ENCODE results near the gene ACSF2. TPM values are rescaled to one million over a fixed set of nuclear protein-coding genes. Genes with fewer than 3 reads are reported as not detected.

Gene ACSF2
- total and polyA plus RNA-seq, 7 experiments from 2014 or later: 2.2 to 36.2 (median 20.4) TPM

DNA sequence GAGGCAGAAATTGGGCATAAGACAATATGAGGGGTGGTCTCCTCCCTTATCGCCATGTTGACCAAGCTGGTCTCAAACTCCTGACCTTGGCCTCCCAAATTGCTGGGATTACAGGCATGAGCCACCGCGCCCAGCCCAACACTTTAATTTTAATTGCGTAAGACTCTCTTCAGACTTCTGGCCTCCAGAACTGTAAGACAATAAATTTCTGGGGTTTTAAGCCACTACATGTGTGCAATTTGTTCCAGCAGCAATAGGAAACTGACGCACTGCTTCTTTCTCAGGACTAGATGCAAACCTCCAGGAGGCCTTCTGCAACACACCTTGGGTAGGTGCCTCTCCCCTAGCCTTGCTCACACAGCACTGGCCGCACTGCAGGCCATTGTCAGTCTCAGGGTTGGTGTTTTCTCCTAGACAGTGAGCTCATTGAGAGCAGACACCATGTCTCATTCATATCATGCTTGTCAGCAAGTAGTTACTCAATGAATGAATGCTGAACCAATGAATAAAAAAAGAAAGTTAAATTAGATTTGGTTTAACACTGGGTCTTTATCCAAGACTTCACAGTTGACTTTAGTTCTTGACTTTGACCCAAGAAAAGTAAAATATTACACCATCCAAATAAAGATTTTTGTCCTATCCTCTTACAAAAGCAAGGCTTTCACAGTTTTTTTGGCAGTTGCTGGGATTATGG, 5.5 kb upstream of the ACSF2 start:
- Mint-ChIP-seq H3K36me3 (peaks cover 0 to 7% (median 4%) of the 10 kb centered on the region in 5 donors), H3K27me3 (peaks cover 0 to 20% (median 0%) of the 10 kb centered on the region in 5 donors), H3K4me3 (peak overlapping the region in 6 of 10 donors; percentile 33 to 94 (median 83)), H3K27ac (peak overlapping the region; percentile 45 to 97 (median 91)), H3K9me3 (peaks cover 2 to 9% (median 7%) of the 10 kb centered on the region in 11 donors), H3K4me1 (peaks cover 8 to 47% (median 26%) of the 10 kb centered on the region in 7 donors)
- peaks cover 15 to 17% of the 10 kb centered on the region in 2 donors for H3K4me1 ChIP-seq (ENCODE audit: control insufficient read depth in 2 of 2, insufficient read depth in 2 of 2, low read length in 2 of 2)
- CTCF ChIA-PET: interaction anchor here (0.7 kb wide), 1 partner anchor 207 kb away, joined by 3 read pairs; no protein-coding TSS in a partner anchor
- no peaks in the 10 kb centered on the region for H3K36me3 ChIP-seq (ENCODE audit: control insufficient read depth in 2 of 3, insufficient read depth in 3 of 3, low read length in 3 of 3)
- peaks cover 0 to 3% (median 0%) of the 10 kb centered on the region in 3 experiments for H3K9me3 ChIP-seq (ENCODE audit: control insufficient read depth in 2 of 3, low read length in 3 of 3)
- intact Hi-C loops (cut with micrococcal nuclease): loop anchor here (1.0 kb wide), 2 partner anchors 23 to 59 kb away; partner anchors contain the start of gene LRRC59 (in 2 of the 2)
- no peak for DNase-seq
- no peaks in the 10 kb centered on the region for H3K27me3 ChIP-seq (ENCODE audit: control insufficient read depth in 2 of 2, insufficient read depth in 2 of 2, low read length in 2 of 2)
- POLR2A ChIA-PET: interaction anchor here (0.6 to 2.0 kb wide), 3 partner anchors 12 to 23 kb away, joined by 3 to 5 read pairs (median 3); partner anchors contain the start of gene LRRC59
- no peak for ATAC-seq
- H3K4me3 ChIP-seq (ENCODE audit: low read length): peak overlapping the region; percentile 8
- H3K27ac ChIP-seq (ENCODE audit: low read depth, low read length): peak overlapping the region; percentile 72

DNA sequence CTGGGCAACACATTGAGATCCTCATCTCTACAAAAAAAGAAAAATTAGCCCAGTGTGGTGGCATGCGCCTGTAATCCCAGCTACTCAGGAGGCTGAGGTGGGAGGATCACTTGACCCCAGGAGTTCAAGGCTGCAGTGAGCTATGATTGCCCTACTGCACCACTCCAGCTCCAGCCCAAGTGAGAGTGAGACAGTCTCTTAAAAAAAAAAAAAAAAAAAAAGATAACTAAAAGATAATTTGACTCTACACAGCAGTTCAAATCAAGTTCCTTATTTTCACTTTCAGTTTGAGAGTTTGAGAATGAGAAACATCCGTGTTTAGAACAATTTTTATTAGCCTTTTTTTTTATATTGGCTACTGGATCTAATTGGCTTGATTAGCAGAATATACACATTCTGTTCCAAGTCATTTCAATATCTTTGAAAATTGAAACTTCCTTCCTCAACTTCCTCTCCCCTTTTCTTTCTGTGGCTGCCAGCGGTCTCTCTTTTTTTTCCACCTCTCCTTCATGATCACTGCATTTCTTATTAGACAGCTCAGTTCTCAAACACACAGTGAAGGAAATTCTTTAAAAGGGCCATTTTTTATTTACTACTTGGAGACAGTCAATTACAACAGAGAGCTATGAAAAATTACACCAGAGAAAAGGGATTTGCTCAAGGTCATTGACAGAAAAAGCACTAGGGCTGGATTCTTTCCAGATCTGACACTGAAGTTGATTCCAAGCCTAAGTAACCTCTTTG, 4.5 kb upstream of the ACSF2 start:
- intact Hi-C loops (cut with micrococcal nuclease): loop anchor here (1.0 kb wide), 2 partner anchors 24 to 58 kb away; partner anchors contain the start of gene LRRC59 (in 2 of the 2)
- Histone ChIP-seq H3K36me3 (ENCODE audit: control insufficient read depth in 2 of 3, insufficient read depth in 3 of 3, low read length in 3 of 3) (no peaks in the 10 kb centered on the region), H3K4me1 (ENCODE audit: control insufficient read depth in 2 of 2, insufficient read depth in 2 of 2, low read length in 2 of 2) (peaks cover 18 to 20% of the 10 kb centered on the region in 2 donors), H3K27ac (ENCODE audit: low read depth, low read length) (peak overlapping the region; percentile 72), H3K4me3 (ENCODE audit: low read length) (peak overlapping the region; percentile 50), H3K9me3 (ENCODE audit: control insufficient read depth in 2 of 3, low read length in 3 of 3) (peaks cover 0 to 3% (median 0%) of the 10 kb centered on the region in 3 experiments), H3K27me3 (ENCODE audit: control insufficient read depth in 2 of 2, insufficient read depth in 2 of 2, low read length in 2 of 2) (no peaks in the 10 kb centered on the region)
- H3K4me3 Mint-ChIP-seq: peak overlapping the region; percentile 62 to 94 (median 83)
- H3K27ac Mint-ChIP-seq: peak overlapping the region; percentile 76 to 97 (median 91)
- ChIA-PET CTCF (interaction anchor here (0.7 to 1.4 kb wide), 3 partner anchors 24 to 64 kb away, joined by 3 to 4 read pairs (median 4); partner anchors contain the start of genes LRRC59 and RSAD1), POLR2A (interaction anchor here (1.0 to 2.0 kb wide), 4 partner anchors 11 to 58 kb away, joined by 3 to 7 read pairs (median 6); partner anchors contain the start of gene LRRC59)
- H3K27me3 Mint-ChIP-seq: peaks cover 0 to 16% (median 0%) of the 10 kb centered on the region in 5 donors
- H3K9me3 Mint-ChIP-seq: peaks cover 2 to 9% (median 7%) of the 10 kb centered on the region in 11 donors
- peaks cover 10 to 50% (median 29%) of the 10 kb centered on the region in 7 donors for H3K4me1 Mint-ChIP-seq
- no peak for ATAC-seq
- DNase-seq: peak in 5 of 9 donors; percentile 16 to 35 (median 26)
- H3K36me3 Mint-ChIP-seq: peaks cover 0 to 7% (median 4%) of the 10 kb centered on the region in 5 donors

DNA sequence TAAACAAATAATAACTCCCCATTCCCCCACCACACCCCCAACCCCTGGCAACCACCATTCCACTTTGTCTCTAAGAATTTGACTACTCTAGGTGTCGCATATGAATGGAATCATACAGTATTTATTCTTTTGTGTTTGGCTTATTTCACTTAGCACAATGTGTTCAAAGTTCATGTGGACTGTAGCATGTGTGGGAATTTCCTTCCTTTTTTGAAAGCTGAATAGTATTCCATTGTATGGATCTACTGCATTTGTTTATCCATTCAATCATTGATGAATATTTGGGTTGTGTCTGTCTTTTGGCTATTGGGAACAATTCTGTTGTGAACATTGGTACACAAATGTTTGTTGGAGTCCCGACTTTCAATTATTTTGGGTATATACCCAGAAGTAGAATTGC, 3.3 kb upstream of the ACSF2 start:
- Mint-ChIP-seq H3K27me3 (peaks cover 0 to 8% (median 0%) of the 10 kb centered on the region in 5 donors), H3K4me1 (peaks cover 19 to 63% (median 42%) of the 10 kb centered on the region in 7 donors), H3K4me3 (peak overlapping the region in 3 of 10 donors; percentile 16 to 34 (median 17)), H3K27ac (peak overlapping the region in 3 of 9 donors; percentile 3 to 67 (median 37)), H3K36me3 (peaks cover 0 to 7% (median 4%) of the 10 kb centered on the region in 5 donors), H3K9me3 (peaks cover 2 to 8% (median 7%) of the 10 kb centered on the region in 11 donors)
- ATAC-seq (no peak), DNase-seq (no peak)
- H3K27ac ChIP-seq (ENCODE audit: low read depth, low read length): no peak overlapping the region
- H3K9me3 ChIP-seq (ENCODE audit: control insufficient read depth in 2 of 3, low read length in 3 of 3): peaks cover 0 to 3% (median 0%) of the 10 kb centered on the region in 3 experiments
- H3K36me3 ChIP-seq (ENCODE audit: control insufficient read depth in 2 of 3, insufficient read depth in 3 of 3, low read length in 3 of 3): no peaks in the 10 kb centered on the region
- peaks cover 29 to 30% of the 10 kb centered on the region in 2 donors for H3K4me1 ChIP-seq (ENCODE audit: control insufficient read depth in 2 of 2, insufficient read depth in 2 of 2, low read length in 2 of 2)
- no peaks in the 10 kb centered on the region for H3K27me3 ChIP-seq (ENCODE audit: control insufficient read depth in 2 of 2, insufficient read depth in 2 of 2, low read length in 2 of 2)
- no peak overlapping the region for H3K4me3 ChIP-seq (ENCODE audit: low read length)
- ChIA-PET CTCF (interaction anchor here (0.8 to 1.4 kb wide), 2 partner anchors 25 kb away, joined by 3 to 4 read pairs; partner anchors contain the start of gene LRRC59), POLR2A (interaction anchor here (1.5 kb wide), 1 partner anchor 27 kb away, joined by 7 read pairs; no protein-coding TSS in a partner anchor)
- intact Hi-C loops (cut with micrococcal nuclease): no loop called here

DNA sequence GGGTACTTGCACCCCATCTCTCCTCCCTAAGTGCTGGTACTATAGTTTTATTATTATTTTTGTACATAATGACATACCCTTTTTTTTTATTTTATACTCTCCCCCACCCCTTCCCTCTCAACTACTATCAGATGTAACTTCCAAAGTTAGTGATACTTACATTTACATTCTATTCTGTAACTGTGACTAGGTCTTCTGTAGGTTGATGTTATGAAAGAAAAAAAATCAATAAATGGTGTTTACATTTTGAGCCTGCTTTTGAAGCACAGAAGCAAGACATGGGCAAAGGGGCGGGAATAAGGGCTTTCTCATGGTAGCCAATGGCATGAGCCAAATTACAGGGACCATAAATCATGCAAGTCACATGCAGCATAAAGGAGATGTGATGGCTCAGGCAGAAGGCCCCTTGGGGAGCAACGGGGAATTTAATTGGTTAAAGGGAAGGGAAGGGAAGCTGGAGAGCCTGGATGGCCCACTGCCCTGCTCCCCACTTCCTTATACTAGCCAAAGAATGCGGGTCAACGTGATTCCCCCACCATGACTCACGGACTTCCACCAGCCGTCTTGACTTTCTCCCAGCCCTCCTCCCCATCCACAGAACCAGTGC, 2.4 kb upstream of the ACSF2 start:
- intact Hi-C loops (cut with micrococcal nuclease): no loop called here
- H3K4me3 ChIP-seq (ENCODE audit: low read length): no peak overlapping the region
- ChIA-PET CTCF (interaction anchor here (0.8 kb wide), 1 partner anchor 26 kb away, joined by 3 read pairs; the partner anchor contains the start of gene LRRC59), POLR2A (no interaction called here)
- DNase-seq (no peak), ATAC-seq (no peak)
- Mint-ChIP-seq H3K4me3 (peak overlapping the region in 3 of 10 donors; percentile 19 to 42 (median 21)), H3K9me3 (peaks cover 2 to 8% (median 7%) of the 10 kb centered on the region in 11 donors), H3K36me3 (peaks cover 0 to 7% (median 4%) of the 10 kb centered on the region in 5 donors), H3K27me3 (peaks cover 0 to 4% (median 0%) of the 10 kb centered on the region in 5 donors), H3K27ac (peak overlapping the region in 4 of 9 donors; percentile 17 to 60 (median 32)), H3K4me1 (peaks cover 19 to 66% (median 45%) of the 10 kb centered on the region in 7 donors)
- peaks cover 29 to 30% of the 10 kb centered on the region in 2 donors for H3K4me1 ChIP-seq (ENCODE audit: control insufficient read depth in 2 of 2, insufficient read depth in 2 of 2, low read length in 2 of 2)
- peaks cover 0 to 3% (median 0%) of the 10 kb centered on the region in 3 experiments for H3K9me3 ChIP-seq (ENCODE audit: control insufficient read depth in 2 of 3, low read length in 3 of 3)
- no peaks in the 10 kb centered on the region for H3K27me3 ChIP-seq (ENCODE audit: control insufficient read depth in 2 of 2, insufficient read depth in 2 of 2, low read length in 2 of 2)
- no peaks in the 10 kb centered on the region for H3K36me3 ChIP-seq (ENCODE audit: control insufficient read depth in 2 of 3, insufficient read depth in 3 of 3, low read length in 3 of 3)
- H3K27ac ChIP-seq (ENCODE audit: low read depth, low read length): no peak overlapping the region

DNA sequence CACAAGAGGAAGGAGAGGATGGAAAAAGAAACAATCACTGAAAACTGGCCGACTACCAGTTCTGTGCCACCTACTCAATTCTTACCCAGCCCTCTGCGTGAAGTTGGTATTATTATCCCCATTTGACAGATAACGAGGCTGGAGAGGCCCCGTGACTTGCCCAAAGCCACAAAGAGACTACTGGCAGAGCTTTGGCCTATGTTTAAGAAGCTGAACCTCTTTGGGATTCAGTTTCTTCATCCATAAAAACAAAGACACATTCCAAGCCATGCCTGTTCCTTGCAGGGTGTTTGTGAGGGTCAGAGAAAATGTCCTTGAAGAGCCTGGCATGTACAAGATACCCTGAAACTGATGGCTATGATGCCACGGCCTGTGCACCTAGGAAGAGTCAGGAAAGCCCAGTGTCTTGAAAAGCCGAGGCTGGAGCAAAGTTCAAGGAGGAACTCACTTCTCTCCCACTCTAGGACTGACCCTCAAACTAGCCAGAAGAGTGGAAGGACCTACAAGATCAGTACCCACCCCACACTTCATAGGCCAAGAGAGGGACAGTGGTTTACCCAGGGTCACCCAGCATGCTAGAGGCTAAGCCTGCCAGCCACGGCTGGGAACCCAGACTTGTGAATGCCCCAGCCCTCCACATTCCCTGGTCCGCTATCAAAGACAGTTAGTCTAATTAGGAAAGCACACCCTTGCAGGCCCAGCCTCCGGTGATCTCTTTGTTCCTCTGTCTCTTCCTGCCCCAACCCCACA, 1.6 kb upstream of the ACSF2 start:
- ATAC-seq: no peak
- ChIA-PET POLR2A (no interaction called here), CTCF (no interaction called here)
- no peaks in the 10 kb centered on the region for H3K27me3 ChIP-seq (ENCODE audit: control insufficient read depth in 2 of 2, insufficient read depth in 2 of 2, low read length in 2 of 2)
- H3K4me3 ChIP-seq (ENCODE audit: low read length): no peak overlapping the region
- peaks cover 0 to 4% (median 0%) of the 10 kb centered on the region in 5 donors for H3K36me3 Mint-ChIP-seq
- peaks cover 29 to 30% of the 10 kb centered on the region in 2 donors for H3K4me1 ChIP-seq (ENCODE audit: control insufficient read depth in 2 of 2, insufficient read depth in 2 of 2, low read length in 2 of 2)
- H3K9me3 Mint-ChIP-seq: peaks cover 0 to 1% (median 0%) of the 10 kb centered on the region in 11 donors
- H3K36me3 ChIP-seq (ENCODE audit: control insufficient read depth in 2 of 3, insufficient read depth in 3 of 3, low read length in 3 of 3): no peaks in the 10 kb centered on the region
- intact Hi-C loops (cut with micrococcal nuclease): no loop called here
- no peaks in the 10 kb centered on the region for H3K27me3 Mint-ChIP-seq
- H3K4me3 Mint-ChIP-seq: peak overlapping the region in 6 of 10 donors; percentile 17 to 89 (median 50)
- no peak overlapping the region for H3K27ac ChIP-seq (ENCODE audit: low read depth, low read length)
- peaks cover 12 to 62% (median 44%) of the 10 kb centered on the region in 7 donors for H3K4me1 Mint-ChIP-seq
- H3K27ac Mint-ChIP-seq: peak overlapping the region in 2 of 9 donors; percentile 43 to 60
- H3K9me3 ChIP-seq (ENCODE audit: control insufficient read depth in 2 of 3, low read length in 3 of 3): no peaks in the 10 kb centered on the region
- DNase-seq: no peak

Measured in naive thymus-derived CD4-positive, alpha-beta T cell (primary cell).